Prostate gland (tissue), 2 donors: ENCODE measurements around the gene CLEC3B. TPM values are rescaled to one million over a fixed set of nuclear protein-coding genes. Genes with fewer than 3 reads are reported as not detected.

Experiments used
- DNase-seq: peaks from one replicate; pipeline ENCODE4 v3.0.0-alpha.2; 2019; ENCODE audit warnings: low spot score
- H3K27ac ChIP-seq, 2 donors: fragments of 200-600 bp; sonication (generic); 2 replicates each; pipeline ENCODE4 v1.5.1; 2017 to 2019
- H3K27me3 ChIP-seq: fragments of 200-600 bp; sonication (generic); replicated peaks from 2 replicates; pipeline ENCODE4 v1.5.1; 2019; ENCODE audit not compliant: insufficient read depth
- H3K36me3 ChIP-seq, 2 donors: fragments of 200-600 bp; sonication (generic); 1 replicate in 1 of 2; 2 replicates in 1 of 2; pipeline versions ENCODE4 v1.5.1 to v1.8.1; 2017 to 2019
- H3K4me1 ChIP-seq: fragments of 200-600 bp; sonication (generic); replicated peaks from 2 replicates; pipeline ENCODE4 v1.5.1; 2019
- H3K4me3 ChIP-seq, 2 donors: fragments of 200-600 bp; sonication (generic); 2 replicates each; pipeline ENCODE4 v1.5.1; 2017 to 2019
- H3K9me3 ChIP-seq: fragments of 200-600 bp; sonication (generic); 2 replicates; pipeline ENCODE4 v1.5.1; 2017
- CTCF ChIP-seq, 4 experiments: fragments of 200-600 bp in 2 of 4; fragments of 450-650 bp in 2 of 4; sonication (generic) in 2 of 4; IDR thresholded peaks; 1 replicate in 3 of 4; 2 replicates in 1 of 4; pipeline ENCODE4 v1.5.1; 2016 to 2019; ENCODE audit warnings: antibody characterized with exemption in 4 of 4, mild to moderate bottlenecking in 2 of 4, moderate library complexity in 2 of 4
- POLR2A ChIP-seq: fragments of 450-650 bp; IDR thresholded peaks from one replicate; pipeline ENCODE4 v1.6.1; 2016; ENCODE audit warnings: antibody characterized with exemption, mild to moderate bottlenecking
- POLR2AphosphoS5 ChIP-seq: sonication (generic); formaldehyde crosslinking; IDR thresholded peaks from one replicate; pipeline ENCODE4 v1.6.1; 2017; ENCODE audit warnings: antibody characterized with exemption
- WGBS: methylation state at CpG from one replicate; pipeline ENCODE4 v1.1.5; 2018; 5-methylcytosine and 5-hydroxymethylcytosine counted together
- intact Hi-C: fragments of 100-400 bp; cut with DNase I; formaldehyde crosslinking; loops from one replicate; pipeline ENCODE4 v1.14.2; 2022
- total RNA-seq, 2 donors: library from RNA; depleted of rRNA; stranded (reverse); fragments of >200 nt; gene quantifications; one replicate each; pipeline ENCODE4 v1.1.0, GENCODE V29; 2016

Gene CLEC3B
- total RNA-seq, 2 donors from 2014 or later = 16.0 to 61.1 TPM

- H3K4me3 ChIP-seq = no peak overlapping the region
- no peak for DNase-seq
- intact Hi-C loops = no loop called here
- H3K9me3 ChIP-seq = no peaks in the 10 kb centered on the region
- TF ChIP-seq CTCF (IDR thresholded peaks at IDR 0.05) (no peak), POLR2AphosphoS5 (no peak), POLR2A (no peak)
- H3K27me3 ChIP-seq = no peaks in the 10 kb centered on the region
- 55% methylated on average over 8 of the region's 8 CpGs for WGBS
- H3K36me3 ChIP-seq = no peaks in the 10 kb centered on the region
- H3K27ac ChIP-seq = peak overlapping the region in 1 of 2 donors; percentile 1
- H3K4me1 ChIP-seq = no peaks in the 10 kb centered on the region
Observed at GRCh38 chr3:44995142-44995770, 30.8 kb upstream of the CLEC3B start.

- no peak for DNase-seq
- Histone ChIP-seq H3K9me3 (no peaks in the 10 kb centered on the region), H3K27ac (no peak overlapping the region), H3K4me3 (no peak overlapping the region), H3K36me3 (no peaks in the 10 kb centered on the region), H3K4me1 (no peaks in the 10 kb centered on the region), H3K27me3 (no peaks in the 10 kb centered on the region)
- TF ChIP-seq POLR2AphosphoS5 (no peak), CTCF (IDR thresholded peaks at IDR 0.05) (no peak), POLR2A (no peak)
- 47% methylated on average over 3 of the region's 3 CpGs for WGBS
- intact Hi-C loops = no loop called here
Observed at GRCh38 chr3:44996556-44996969, 29.5 kb upstream of the CLEC3B start.

GRCh38 chr3:44999782-45000181 lies 26.3 kb upstream of the CLEC3B start:
- DNase-seq = peak; percentile 81
- no peak overlapping the region for H3K27ac ChIP-seq
- 32% methylated on average over 2 of the region's 2 CpGs for WGBS
- no peaks in the 10 kb centered on the region for H3K9me3 ChIP-seq
- H3K36me3 ChIP-seq = no peaks in the 10 kb centered on the region
- no peak overlapping the region for H3K4me3 ChIP-seq
- no peaks in the 10 kb centered on the region for H3K4me1 ChIP-seq
- intact Hi-C loops = no loop called here
- no peak for TF ChIP-seq POLR2A
- TF ChIP-seq POLR2AphosphoS5 = peak; percentile 56
- TF ChIP-seq CTCF (IDR thresholded peaks at IDR 0.05) = no peak
- H3K27me3 ChIP-seq = no peaks in the 10 kb centered on the region

GRCh38 chr3:45000823-45001222 lies 25.3 kb upstream of the CLEC3B start:
- Histone ChIP-seq H3K36me3 (no peaks in the 10 kb centered on the region), H3K4me3 (no peak overlapping the region), H3K27me3 (no peaks in the 10 kb centered on the region), H3K27ac (no peak overlapping the region), H3K4me1 (no peaks in the 10 kb centered on the region), H3K9me3 (no peaks in the 10 kb centered on the region)
- no peak for TF ChIP-seq POLR2AphosphoS5
- 98% methylated on average over 4 of the region's 4 CpGs for WGBS
- no peak for DNase-seq
- intact Hi-C loops = no loop called here

- DNase-seq = no peak
- TF ChIP-seq POLR2A (no peak), POLR2AphosphoS5 (no peak), CTCF (IDR thresholded peaks at IDR 0.05) (no peak)
- Histone ChIP-seq H3K4me1 (no peaks in the 10 kb centered on the region), H3K9me3 (no peaks in the 10 kb centered on the region), H3K27me3 (no peaks in the 10 kb centered on the region), H3K36me3 (no peaks in the 10 kb centered on the region), H3K4me3 (no peak overlapping the region), H3K27ac (no peak overlapping the region)
- intact Hi-C loops = no loop called here
- WGBS = 96% methylated on average over 3 of the region's 3 CpGs
Observed at GRCh38 chr3:45001738-45002137, 24.4 kb upstream of the CLEC3B start.
